GM21717 (cell line): ENCODE results near the gene HSD17B4.
A peak's percentile ranks its signal among the peaks of the same experiment; 100 is the strongest.

ENCODE experiments used
- ATAC-seq: cut with Tn5 transposase; IDR thresholded peaks from one replicate; pipeline ENCODE4 v1.9.1; 2021; ENCODE audit warnings: mild to moderate bottlenecking, moderate library complexity; ENCODE audit not compliant: unreplicated experiment

HSD17B4 gene

DNA sequence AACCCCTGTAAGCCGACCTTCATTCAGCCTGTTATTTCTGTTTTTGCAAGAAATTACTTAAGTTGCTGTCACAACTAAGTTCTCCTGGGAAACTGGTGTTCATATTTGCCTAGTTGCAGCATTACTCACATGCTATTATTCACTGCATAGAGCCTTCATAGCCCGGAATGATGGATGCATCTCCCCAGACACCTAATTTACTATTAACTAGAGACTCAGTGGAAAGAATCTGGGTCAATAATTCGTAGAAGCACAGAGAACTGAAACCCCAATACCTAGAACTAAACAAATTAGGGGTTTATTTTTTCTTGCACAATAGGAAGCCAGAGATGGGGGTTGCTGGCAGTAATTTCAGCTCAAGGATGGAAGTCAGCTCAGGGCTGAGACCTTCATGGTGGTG is 131.4 kb downstream of the HSD17B4 start:
- ATAC-seq: peak; percentile 74
